ENCODE data around the gene ZNF140.

Gene ZNF140

GRCh38 chr12:133130808-133131128 lies 50.0 kb downstream of the ZNF140 start:
- peak; percentile 21 for DNase-seq

- no peak for DNase-seq
Observed at GRCh38 chr12:133135747-133136146, 55.0 kb downstream of the ZNF140 start.

GRCh38 chr12:133145981-133146380 lies 65.3 kb downstream of the ZNF140 start:
- no peak for DNase-seq

GRCh38 chr12:133156125-133156690 lies 75.5 kb downstream of the ZNF140 start:
- no peak for DNase-seq
